H1 (cell line): ENCODE results near the gene KRTAP5-6. TPM values are rescaled to one million over a fixed set of nuclear protein-coding genes. Genes with fewer than 3 reads are reported as not detected.

Experiments used
- E2F6 ChIP-seq: IDR thresholded peaks from 2 replicates; pipeline ENCODE4 v1.6.1; 2012; ENCODE audit warnings: inconsistent platforms
- RFX5 ChIP-seq: IDR thresholded peaks from 2 replicates; pipeline ENCODE4 v1.6.1; 2011; ENCODE audit warnings: low read depth, low read length, improper control_type of control experiment, borderline replicate concordance
- RNF2 ChIP-seq: fragments of 200-900, 300-1000 bp; sonication (generic); IDR thresholded peaks from 2 replicates; pipeline ENCODE4 v1.7.1; 2016; ENCODE audit warnings: borderline replicate concordance, low read depth, mild to moderate bottlenecking, antibody characterized with exemption, low read length; ENCODE audit not compliant: poor library complexity, severe bottlenecking; ENCODE audit errors: missing control alignments
- SAP30 ChIP-seq: fragments of 300-600 bp; sonication (generic); IDR thresholded peaks from 2 replicates; pipeline ENCODE4 v1.7.1; 2012; ENCODE audit warnings: low read length, moderate library complexity, mild to moderate bottlenecking, inconsistent platforms; ENCODE audit not compliant: insufficient read depth, insufficient replicate concordance
- SP1 ChIP-seq: IDR thresholded peaks from 2 replicates; pipeline ENCODE4 v1.6.1; 2011; ENCODE audit warnings: low read depth, low read length
- polyA plus RNA-seq, 7 experiments: library from polyadenylated mRNA; depleted of rRNA in 3 of 7; stranded (reverse) in 5 of 7; unstranded in 2 of 7; fragments of >200 nt in 5 of 7; fragments of 200-250 nt in 2 of 7; gene quantifications; 1 replicate in 5 of 7; 2 replicates in 1 of 7; 4 replicates in 1 of 7; pipeline versions ENCODE4 v1.2.1 to v1.2.3, GENCODE V29; 2011 to 2013; ENCODE audit warnings: missing spikeins in 2 of 7, mixed read lengths in 2 of 7
- total RNA-seq: library from RNA; stranded (reverse); fragmentation: NEBNext Ultra II Directional; extraction: Animal tissue kit (Norgen Biotek cat#: 25700); gene quantifications from 2 replicates; pipeline ENCODE4 v1.2.1, GENCODE V29; 2021

The KRTAP5-6 gene
- total and polyA plus RNA-seq, 2 of the 8 experiments (the other 6 are each of a cell fraction or from before 2014, with no cell fraction given), result not detected

GRCh38 chr11:1653541-1654387 is 43.2 kb upstream of the KRTAP5-6 start (continued):
- TF ChIP-seq SP1 (no peak), RNF2 (no peak), RFX5 (no peak), E2F6 (no peak), SAP30 (no peak)
